Activated CD4-positive, alpha-beta memory T cell treated with anti-CD3 and anti-CD28 coated beads for 36 hours (primary cell): ENCODE results near the gene CPT1B. TPM values are rescaled to one million over a fixed set of nuclear protein-coding genes. Genes with fewer than 3 reads are reported as not detected.

ENCODE experiments used
- CTCF ChIA-PET: fragments of 350-600 bp; sonication (Branson Sonifier 250); formaldehyde crosslinking; loops from one replicate; lab custom pipeline; 2021; ENCODE audit warnings: antibody characterized with exemption, inconsistent platforms; lab: Charles Lee
- POLR2A ChIA-PET: fragments of 350-600 bp; sonication (Branson Sonifier 250); formaldehyde crosslinking; loops from one replicate; lab custom pipeline; 2021; ENCODE audit warnings: antibody characterized with exemption; lab: Charles Lee
- DNase-seq: peaks from one replicate; pipeline ENCODE4 v3.0.0-alpha.2; 2020
- H3K27ac Mint-ChIP-seq: one replicate; pipeline ENCODE4 v1.8.0; 2021; ENCODE audit warnings: mixed read lengths
- H3K27me3 Mint-ChIP-seq: one replicate; pipeline ENCODE4 v1.8.0; 2021; ENCODE audit warnings: mixed read lengths
- H3K36me3 Mint-ChIP-seq: one replicate; pipeline ENCODE4 v1.8.0; 2021; ENCODE audit warnings: mixed read lengths
- H3K4me1 Mint-ChIP-seq: one replicate; pipeline ENCODE4 v1.8.0; 2021; ENCODE audit warnings: low read depth, mixed read lengths
- H3K4me3 Mint-ChIP-seq: one replicate; pipeline ENCODE4 v1.8.0; 2021; ENCODE audit warnings: mild to moderate bottlenecking, mixed read lengths
- H3K9me3 Mint-ChIP-seq: one replicate; pipeline ENCODE4 v1.8.0; 2021; ENCODE audit warnings: mixed read lengths
- intact Hi-C: fragments of 100-400 bp; cut with micrococcal nuclease; formaldehyde crosslinking; loops from one replicate; pipeline ENCODE4 v1.15.1; 2023
- total RNA-seq, 2 experiments: library from RNA; stranded (reverse); gene quantifications; one replicate each; pipeline ENCODE4 v1.2.3, GENCODE V29; 2021

The CPT1B gene
- total RNA-seq, 2 experiments from 2014 or later = 33.3 to 36.9 TPM

DNA sequence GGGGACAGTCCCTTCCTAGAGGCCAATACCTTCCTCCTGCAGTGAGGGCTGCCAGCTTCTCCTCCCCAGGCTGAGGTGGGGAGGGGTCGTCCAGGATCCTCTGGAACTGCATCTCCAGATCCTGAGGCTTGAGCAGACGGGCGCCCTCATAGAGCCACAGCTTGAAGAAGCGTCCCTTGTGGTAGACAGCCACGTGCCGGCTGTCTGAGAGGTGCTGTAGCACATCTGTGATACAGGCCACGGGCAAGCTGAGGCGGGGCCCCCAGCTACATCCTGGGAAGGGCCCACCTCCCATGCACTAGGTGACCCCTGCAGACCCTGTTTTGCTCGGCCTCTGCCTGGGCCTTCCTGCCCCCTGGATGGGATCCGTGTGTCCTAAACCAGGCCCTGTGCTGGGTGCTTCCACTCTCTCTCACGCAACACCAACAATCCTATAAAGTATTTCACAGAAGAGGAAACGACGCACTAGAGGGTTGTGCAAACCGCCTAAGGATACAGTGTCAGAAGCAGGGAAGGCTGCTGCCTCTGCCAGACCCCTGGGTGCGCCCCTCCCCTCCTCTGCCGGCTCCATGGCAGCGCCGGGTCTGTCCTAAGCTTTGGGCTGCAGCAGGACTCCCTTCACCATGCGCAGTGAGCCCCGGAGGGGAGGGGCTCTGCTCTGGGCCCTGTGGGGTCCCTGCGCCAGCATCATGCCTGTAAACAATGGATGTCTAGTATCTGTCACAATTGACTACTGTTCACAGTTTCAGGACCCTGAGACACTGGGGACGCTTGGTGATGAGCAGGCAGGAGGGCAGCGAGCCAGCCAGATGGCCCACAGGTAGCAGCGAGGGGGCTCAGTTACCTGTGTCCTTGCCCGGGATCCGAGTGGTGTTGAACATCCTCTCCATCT lies 4.5 kb downstream of the CPT1B start:
- intact Hi-C loops = no loop called here
- POLR2A ChIA-PET = no interaction called here
- DNase-seq = no peak
- H3K4me1 Mint-ChIP-seq = peaks cover 7% of the 10 kb centered on the region
- H3K27me3 Mint-ChIP-seq = no peaks in the 10 kb centered on the region
- H3K4me3 Mint-ChIP-seq = no peak overlapping the region
- peaks cover 18% of the 10 kb centered on the region for H3K36me3 Mint-ChIP-seq
- H3K9me3 Mint-ChIP-seq = no peaks in the 10 kb centered on the region
- no peak overlapping the region for H3K27ac Mint-ChIP-seq
- CTCF ChIA-PET = interaction anchor here (1.0 to 1.4 kb wide), 2 partner anchors 11 to 48 kb away, joined by 4 read pairs; partner anchors contain the start of gene SCO2

DNA sequence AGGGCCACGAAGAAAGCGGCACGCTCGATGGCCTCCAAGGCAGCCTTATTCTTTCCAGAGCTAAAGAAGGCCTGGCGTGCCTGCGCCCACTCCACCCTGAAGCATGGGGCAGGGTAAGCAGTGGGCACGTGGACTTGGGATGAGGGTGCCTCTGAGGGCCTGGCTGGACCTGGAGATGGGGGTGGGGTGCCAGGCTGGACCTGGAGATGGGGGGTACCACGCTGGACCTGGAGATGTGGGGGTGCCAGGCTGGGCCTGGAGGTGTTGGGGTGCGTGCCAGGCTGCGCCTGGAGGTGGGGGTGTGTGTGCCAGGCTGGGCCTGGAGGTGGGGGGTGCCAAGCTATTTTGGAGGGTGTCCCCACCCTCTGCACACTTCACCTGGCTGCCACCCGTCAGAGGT lies 5.3 kb downstream of the CPT1B start:
- H3K9me3 Mint-ChIP-seq = no peaks in the 10 kb centered on the region
- CTCF ChIA-PET = interaction anchor here (1.4 kb wide), 1 partner anchor 10 kb away, joined by 4 read pairs; no protein-coding TSS in a partner anchor
- no peak overlapping the region for H3K4me3 Mint-ChIP-seq
- no peaks in the 10 kb centered on the region for H3K27me3 Mint-ChIP-seq
- intact Hi-C loops = no loop called here
- peaks cover 7% of the 10 kb centered on the region for H3K4me1 Mint-ChIP-seq
- DNase-seq = no peak
- no peak overlapping the region for H3K27ac Mint-ChIP-seq
- H3K36me3 Mint-ChIP-seq = peaks cover 21% of the 10 kb centered on the region
- POLR2A ChIA-PET = no interaction called here

DNA sequence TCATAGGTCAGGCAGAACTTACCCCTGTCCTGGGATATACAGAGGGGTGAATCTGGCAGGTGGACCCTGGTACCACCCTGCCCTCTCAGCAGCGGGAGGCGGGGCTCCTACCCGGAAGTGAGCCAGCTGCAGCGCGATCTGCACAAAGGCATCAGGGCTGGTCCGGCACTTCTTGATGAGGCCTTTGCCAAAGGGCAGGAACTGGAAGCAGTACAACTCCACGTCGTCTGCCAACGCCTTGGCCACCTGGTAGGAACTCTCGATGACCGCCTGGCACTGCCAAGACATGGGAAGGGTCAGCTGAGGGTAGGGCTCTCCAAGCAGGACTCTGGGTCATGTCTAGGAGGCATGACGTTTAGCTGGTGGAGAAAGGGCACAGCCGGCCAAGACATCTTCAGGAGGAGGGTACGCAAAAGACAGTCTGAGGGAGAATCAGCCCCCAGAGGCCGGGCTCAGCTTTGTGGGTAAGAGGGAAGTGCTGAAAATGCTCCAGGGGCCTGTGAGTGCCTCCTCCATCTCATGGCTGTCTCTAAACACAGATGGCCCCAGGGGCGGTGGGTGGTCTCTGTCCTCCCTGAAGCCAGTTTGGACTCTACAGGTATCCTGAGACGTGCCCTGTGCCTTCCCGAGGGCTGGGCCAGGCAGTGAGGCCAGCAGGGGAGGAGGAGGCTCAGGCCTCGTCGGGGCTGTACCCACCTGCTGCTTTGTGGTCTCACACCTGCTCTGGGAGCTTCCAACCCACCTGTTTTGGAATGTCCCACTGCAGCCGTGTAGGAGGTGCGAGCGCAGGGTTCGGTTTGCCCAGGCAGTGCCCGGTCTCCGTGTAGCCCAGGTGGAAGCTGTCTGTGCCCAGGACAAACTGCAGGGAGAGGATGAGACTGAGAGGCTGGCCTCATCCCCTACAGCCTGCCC lies 6.7 kb downstream of the CPT1B start:
- no peaks in the 10 kb centered on the region for H3K4me1 Mint-ChIP-seq
- no peaks in the 10 kb centered on the region for H3K27me3 Mint-ChIP-seq
- intact Hi-C loops = no loop called here
- no peak overlapping the region for H3K27ac Mint-ChIP-seq
- peaks cover 19% of the 10 kb centered on the region for H3K36me3 Mint-ChIP-seq
- no peak overlapping the region for H3K4me3 Mint-ChIP-seq
- DNase-seq = no peak
- no peaks in the 10 kb centered on the region for H3K9me3 Mint-ChIP-seq
- POLR2A ChIA-PET = interaction anchor here (0.6 to 1.5 kb wide), 2 partner anchors 9 to 34 kb away, joined by 3 to 4 read pairs; partner anchors contain the start of gene SYCE3
- CTCF ChIA-PET = interaction anchor here (0.6 to 1.1 kb wide), 3 partner anchors 9 to 56 kb away, joined by 3 to 4 read pairs (median 3); partner anchors contain the start of genes SCO2 and SYCE3

DNA sequence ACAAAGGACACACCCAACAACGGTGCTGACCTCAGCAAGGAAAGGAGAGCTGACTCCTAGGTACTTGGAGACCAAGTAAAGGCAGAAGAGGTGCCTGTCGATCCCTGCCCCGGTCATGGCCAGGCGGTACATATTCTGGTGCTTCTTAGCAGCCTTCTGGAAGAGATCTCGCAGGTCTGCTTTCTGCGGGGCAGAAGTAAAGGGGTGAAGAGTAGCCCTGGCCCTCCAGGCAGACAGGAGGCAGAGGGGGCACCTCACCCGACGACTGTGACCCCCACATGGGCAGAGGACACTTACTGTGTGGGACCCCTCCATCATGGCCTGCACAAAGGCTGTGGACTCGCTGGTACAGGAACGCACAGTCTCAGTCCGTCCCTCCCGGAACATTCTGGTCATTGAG lies 7.4 kb downstream of the CPT1B start:
- intact Hi-C loops = no loop called here
- POLR2A ChIA-PET = no interaction called here
- Mint-ChIP-seq H3K9me3 (no peaks in the 10 kb centered on the region), H3K27me3 (no peaks in the 10 kb centered on the region), H3K4me3 (no peak overlapping the region), H3K27ac (no peak overlapping the region), H3K36me3 (peaks cover 19% of the 10 kb centered on the region), H3K4me1 (no peaks in the 10 kb centered on the region)
- CTCF ChIA-PET = no interaction called here
- DNase-seq = no peak

DNA sequence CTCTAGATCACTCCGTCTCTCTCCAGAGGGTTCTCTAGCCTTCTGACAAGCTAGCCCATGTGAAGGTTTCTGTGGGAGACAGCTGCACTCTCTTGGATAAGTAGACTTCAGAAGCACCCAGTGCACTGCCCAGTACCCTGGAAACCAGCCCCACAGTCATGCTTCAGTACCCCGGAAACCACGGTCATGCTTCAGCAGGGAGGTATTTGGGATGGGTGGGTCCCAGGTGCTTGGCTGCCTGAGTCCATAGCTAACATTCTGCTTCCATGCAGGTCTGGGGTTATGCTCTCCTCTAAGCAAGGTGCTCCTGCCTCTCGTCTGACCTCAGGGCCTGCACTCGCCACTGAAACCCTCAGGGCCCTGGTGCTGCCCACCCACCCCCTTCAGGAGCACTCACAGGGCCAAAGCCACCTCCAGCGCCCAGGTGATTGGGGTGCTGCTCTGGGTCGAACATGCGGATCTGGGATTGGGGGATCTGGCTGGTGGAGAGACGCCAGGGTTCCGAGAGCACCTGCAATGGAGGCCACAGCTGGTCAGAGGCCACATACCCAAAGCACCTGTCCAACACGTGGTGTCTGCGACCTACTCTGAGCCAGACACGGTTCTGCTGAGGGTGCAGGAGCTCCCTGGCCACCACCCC lies 8.2 kb downstream of the CPT1B start:
- Mint-ChIP-seq H3K27me3 (no peaks in the 10 kb centered on the region), H3K9me3 (no peaks in the 10 kb centered on the region), H3K27ac (no peak overlapping the region), H3K4me1 (no peaks in the 10 kb centered on the region), H3K36me3 (peaks cover 19% of the 10 kb centered on the region), H3K4me3 (no peak overlapping the region)
- POLR2A ChIA-PET = interaction anchor here (1.3 kb wide), 1 partner anchor 52 kb away, joined by 3 read pairs; no protein-coding TSS in a partner anchor
- intact Hi-C loops = loop anchor here (10.0 kb wide), 1 partner anchor 45 kb away; no protein-coding TSS in a partner anchor
- DNase-seq = no peak
- CTCF ChIA-PET = no interaction called here

DNA sequence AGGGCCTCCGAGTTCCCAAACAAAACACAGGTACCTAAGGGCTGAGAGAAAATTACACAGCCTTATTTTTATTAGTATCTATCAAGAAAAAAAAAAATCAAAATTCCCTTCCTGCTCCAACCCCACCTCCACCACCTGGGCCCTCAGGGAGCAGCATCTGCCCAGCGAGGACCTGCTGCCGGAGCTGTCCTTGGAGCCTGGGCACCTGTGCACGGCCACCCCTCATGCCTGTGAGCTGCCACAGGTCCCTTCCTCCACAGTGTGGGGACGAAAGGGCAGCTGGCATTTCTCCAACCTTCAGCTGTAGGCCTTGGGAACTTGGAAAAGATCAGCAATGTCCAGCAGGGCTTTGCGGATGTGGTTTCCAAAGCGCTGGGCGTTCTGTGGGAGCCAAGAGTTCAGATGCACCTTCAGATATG lies 9.2 kb downstream of the CPT1B start:
- intact Hi-C loops = loop anchor here (10.0 kb wide), 1 partner anchor 46 kb away; no protein-coding TSS in a partner anchor
- ChIA-PET CTCF (interaction anchor here (1.1 kb wide), 1 partner anchor 52 kb away, joined by 3 read pairs; no protein-coding TSS in a partner anchor), POLR2A (interaction anchor here (0.6 to 1.3 kb wide), 2 partner anchors 44 to 52 kb away, joined by 3 read pairs; partner anchors contain the start of gene SCO2)
- DNase-seq = no peak
- H3K27me3 Mint-ChIP-seq = no peaks in the 10 kb centered on the region
- H3K27ac Mint-ChIP-seq = no peak overlapping the region
- H3K4me3 Mint-ChIP-seq = no peak overlapping the region
- H3K36me3 Mint-ChIP-seq = peaks cover 19% of the 10 kb centered on the region
- no peaks in the 10 kb centered on the region for H3K9me3 Mint-ChIP-seq
- H3K4me1 Mint-ChIP-seq = no peaks in the 10 kb centered on the region

DNA sequence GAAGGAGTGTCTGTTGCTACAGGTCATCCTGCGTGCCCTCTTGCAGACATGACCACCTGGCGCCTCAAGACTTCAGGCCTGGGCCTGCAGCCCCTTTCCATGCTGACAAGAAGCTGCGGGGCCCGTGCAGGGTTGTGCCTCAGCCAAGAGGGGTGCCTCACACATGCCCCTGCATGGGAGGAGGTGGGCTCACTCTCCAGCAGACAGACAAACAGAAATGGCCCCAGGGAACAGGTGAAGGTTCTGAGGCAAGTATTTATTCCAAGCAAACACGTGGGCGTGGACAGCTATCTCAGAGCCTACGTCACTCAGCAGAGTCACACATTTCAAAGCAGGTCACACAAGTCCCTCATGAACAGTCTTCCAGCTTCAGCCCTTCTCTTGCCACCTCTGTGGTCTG lies 9.6 kb downstream of the CPT1B start:
- ChIA-PET CTCF (interaction anchor here (1.1 kb wide), 1 partner anchor 53 kb away, joined by 3 read pairs; no protein-coding TSS in a partner anchor), POLR2A (interaction anchor here (1.3 kb wide), 1 partner anchor 53 kb away, joined by 3 read pairs; no protein-coding TSS in a partner anchor)
- Mint-ChIP-seq H3K27me3 (no peaks in the 10 kb centered on the region), H3K36me3 (peaks cover 19% of the 10 kb centered on the region), H3K4me1 (peaks cover 3% of the 10 kb centered on the region), H3K9me3 (no peaks in the 10 kb centered on the region), H3K4me3 (no peak overlapping the region), H3K27ac (no peak overlapping the region)
- DNase-seq = no peak
- intact Hi-C loops = loop anchor here (10.0 kb wide), 1 partner anchor 46 kb away; no protein-coding TSS in a partner anchor

DNA sequence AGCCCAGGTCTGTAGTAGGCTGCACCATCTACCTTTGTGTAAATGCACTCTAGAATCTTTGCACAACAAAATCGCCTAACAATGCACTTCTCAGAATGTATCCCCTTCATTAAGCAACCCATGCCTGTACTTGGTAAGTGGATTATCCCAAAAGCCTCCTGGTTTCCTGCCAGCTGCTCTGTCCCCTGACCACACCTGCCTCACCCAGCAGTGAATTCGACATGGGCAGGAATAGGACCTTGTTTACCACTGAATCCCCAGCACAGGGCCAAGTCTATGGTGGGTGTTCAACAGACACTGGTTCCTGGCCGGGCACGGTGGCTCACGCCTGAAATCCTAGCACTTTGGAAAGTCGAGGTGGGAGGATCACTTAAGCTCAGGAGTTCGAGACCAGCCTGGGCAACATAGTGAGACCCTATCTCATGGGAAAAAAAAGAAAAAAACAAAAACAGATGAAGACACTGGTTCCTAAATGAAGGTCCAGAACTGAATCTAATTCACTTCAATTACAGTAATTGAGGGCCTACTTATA lies 10.4 kb downstream of the CPT1B start:
- ChIA-PET POLR2A (no interaction called here), CTCF (interaction anchor here (0.6 kb wide), 1 partner anchor 71 kb away, joined by 3 read pairs; no protein-coding TSS in a partner anchor)
- no peak overlapping the region for H3K27ac Mint-ChIP-seq
- DNase-seq = no peak
- intact Hi-C loops = loop anchor here (10.0 kb wide), 1 partner anchor 47 kb away; no protein-coding TSS in a partner anchor
- no peaks in the 10 kb centered on the region for H3K27me3 Mint-ChIP-seq
- H3K36me3 Mint-ChIP-seq = peaks cover 19% of the 10 kb centered on the region
- H3K9me3 Mint-ChIP-seq = no peaks in the 10 kb centered on the region
- H3K4me1 Mint-ChIP-seq = peaks cover 10% of the 10 kb centered on the region
- H3K4me3 Mint-ChIP-seq = no peak overlapping the region

DNA sequence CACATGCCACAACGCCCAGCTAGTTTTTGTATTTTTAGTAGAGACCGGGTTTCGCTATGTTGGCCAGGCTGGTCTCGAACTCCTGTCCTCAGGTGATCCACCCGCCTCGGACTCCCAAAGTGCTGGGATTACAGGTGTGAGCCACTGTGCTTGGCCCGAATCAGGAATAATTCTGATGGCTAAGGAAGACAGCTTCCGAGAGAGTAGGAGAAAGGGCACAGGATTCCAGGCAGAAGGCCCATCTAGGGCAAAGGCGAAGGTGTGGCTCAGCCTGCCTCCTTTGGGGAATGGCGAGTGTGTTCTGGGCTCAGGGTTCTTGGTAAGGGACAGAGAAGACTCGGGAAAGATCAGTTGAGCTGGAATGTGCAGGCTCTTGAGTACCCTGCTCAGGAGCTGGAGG lies 13.9 kb downstream of the CPT1B start:
- CTCF ChIA-PET = interaction anchor here (0.5 to 4.6 kb wide), 7 partner anchors 8 to 57 kb away, joined by 3 to 71 read pairs (median 4); partner anchors contain the start of genes NCAPH2, SCO2 and TYMP
- POLR2A ChIA-PET = interaction anchor here (1.2 to 2.9 kb wide), 4 partner anchors 13 to 57 kb away, joined by 6 to 13 read pairs (median 7); partner anchors contain the start of gene SCO2
- Mint-ChIP-seq H3K36me3 (peaks cover 5% of the 10 kb centered on the region), H3K4me3 (no peak overlapping the region), H3K27ac (no peak overlapping the region), H3K4me1 (peaks cover 15% of the 10 kb centered on the region), H3K27me3 (no peaks in the 10 kb centered on the region), H3K9me3 (no peaks in the 10 kb centered on the region)
- DNase-seq = no peak
- intact Hi-C loops = loop anchor here (10.0 kb wide), 1 partner anchor 51 kb away; no protein-coding TSS in a partner anchor

DNA sequence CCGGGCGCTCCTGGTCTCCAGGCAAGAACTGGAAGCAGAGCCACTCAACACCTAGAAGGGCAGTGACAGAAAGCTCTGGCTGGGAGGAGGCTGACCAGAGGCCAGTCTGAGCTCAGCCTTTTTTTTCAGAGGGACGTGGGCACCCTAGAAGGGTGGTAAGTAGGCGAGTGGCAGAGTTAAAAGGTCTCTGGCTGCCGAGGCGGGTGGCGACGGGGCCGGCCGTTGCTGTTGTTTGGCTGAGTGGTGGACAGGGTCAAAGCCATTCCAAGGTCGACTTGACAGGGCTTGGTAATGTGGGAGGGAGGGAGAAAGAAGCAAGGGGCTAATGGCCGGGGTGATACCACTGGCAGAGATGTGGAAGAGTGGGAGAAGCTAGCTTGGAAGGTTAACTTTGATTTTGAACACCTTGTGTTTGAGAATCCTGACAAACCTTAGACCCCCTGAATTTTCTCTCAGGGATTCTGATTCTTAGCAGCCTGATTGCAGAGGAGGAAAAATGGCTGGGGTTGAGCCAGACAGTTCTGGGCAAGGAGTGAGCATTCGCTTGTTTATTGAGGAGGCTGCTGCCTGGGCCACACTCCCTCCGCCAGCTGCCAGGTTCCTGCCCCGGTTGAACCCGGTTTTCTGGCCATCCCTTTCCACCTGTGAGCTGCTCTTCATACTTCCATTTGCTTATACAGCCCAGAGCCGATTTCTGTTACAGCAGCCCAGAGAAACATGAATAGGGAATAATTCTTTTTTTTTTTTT lies 14.6 kb downstream of the CPT1B start:
- H3K4me1 Mint-ChIP-seq = peaks cover 15% of the 10 kb centered on the region
- CTCF ChIA-PET = interaction anchor here (0.7 to 4.6 kb wide), 21 partner anchors 9 to 128 kb away, joined by 3 to 71 read pairs (median 6); partner anchors contain the start of genes CHKB, CPT1B, KLHDC7B and NCAPH2
- no peak for DNase-seq
- H3K27ac Mint-ChIP-seq = no peak overlapping the region
- no peaks in the 10 kb centered on the region for H3K9me3 Mint-ChIP-seq
- peak overlapping the region; percentile 90 for H3K4me3 Mint-ChIP-seq
- H3K36me3 Mint-ChIP-seq = peaks cover 2% of the 10 kb centered on the region
- intact Hi-C loops = loop anchor here (1.0 to 10.0 kb wide), 2 partner anchors 19 to 51 kb away; partner anchors contain the start of gene CHKB
- H3K27me3 Mint-ChIP-seq = no peaks in the 10 kb centered on the region
- POLR2A ChIA-PET = interaction anchor here (1.0 to 2.9 kb wide), 12 partner anchors 8 to 58 kb away, joined by 3 to 29 read pairs (median 6); partner anchors contain the start of genes CHKB, CPT1B, SCO2 and TYMP
